ENCODE results near the gene CLC. TPM values are rescaled to one million over a fixed set of nuclear protein-coding genes. Genes with fewer than 3 reads are reported as not detected.

Gene CLC
- total and polyA plus RNA-seq, 3 experiments from 2014 or later: 0.84 TPM; not detected in 2

- peaks cover 4 to 15% of the 10 kb centered on the region in 2 donors for H3K27me3 Mint-ChIP-seq
- H3K4me1 Mint-ChIP-seq: no peaks in the 10 kb centered on the region
- peaks cover 0 to 4% (median 0%) of the 10 kb centered on the region in 3 donors for H3K36me3 Mint-ChIP-seq
- H3K4me1 ChIP-seq (ENCODE audit: insufficient read depth, low read length): no peaks in the 10 kb centered on the region
- no peak overlapping the region for H3K27ac ChIP-seq (ENCODE audit: low read depth, low read length)
- H3K27me3 ChIP-seq (ENCODE audit: insufficient read depth, low read length, poor library complexity, severe bottlenecking): no peaks in the 10 kb centered on the region
- DNase-seq: no peak
- ChIA-PET CTCF (no interaction called here), POLR2A (no interaction called here)
- no peaks in the 10 kb centered on the region for H3K36me3 ChIP-seq (ENCODE audit: insufficient read depth, low read length)
- no peak overlapping the region for H3K4me3 ChIP-seq (ENCODE audit: low read length)
- no peak overlapping the region for H3K27ac Mint-ChIP-seq
- peak overlapping the region in 1 of 7 donors; percentile 16 for H3K4me3 Mint-ChIP-seq
- no peaks in the 10 kb centered on the region for H3K9me3 ChIP-seq (ENCODE audit: low read length)
- peaks cover 3 to 11% (median 6%) of the 10 kb centered on the region in 5 donors for H3K9me3 Mint-ChIP-seq
Observed at GRCh38 chr19:39686739-39687138, 51.1 kb downstream of the CLC start.

GRCh38 chr19:39684267-39684666 lies 53.6 kb downstream of the CLC start:
- no peak overlapping the region for H3K27ac Mint-ChIP-seq
- no peaks in the 10 kb centered on the region for H3K36me3 Mint-ChIP-seq
- H3K27me3 ChIP-seq (ENCODE audit: insufficient read depth, low read length, poor library complexity, severe bottlenecking): no peaks in the 10 kb centered on the region
- peaks cover 9 to 12% (median 12%) of the 10 kb centered on the region in 3 donors for H3K4me1 Mint-ChIP-seq
- H3K4me3 ChIP-seq (ENCODE audit: low read length): no peak overlapping the region
- no peak overlapping the region for H3K4me3 Mint-ChIP-seq
- no peaks in the 10 kb centered on the region for H3K9me3 ChIP-seq (ENCODE audit: low read length)
- no peak for DNase-seq
- H3K27me3 Mint-ChIP-seq: peaks cover 4 to 15% of the 10 kb centered on the region in 2 donors
- peaks cover 0 to 9% (median 2%) of the 10 kb centered on the region in 5 donors for H3K9me3 Mint-ChIP-seq
- CTCF ChIA-PET: interaction anchor here (0.6 kb wide), 1 partner anchor 244 kb away, joined by 3 read pairs; no protein-coding TSS in a partner anchor
- H3K27ac ChIP-seq (ENCODE audit: low read depth, low read length): no peak overlapping the region
- no peaks in the 10 kb centered on the region for H3K36me3 ChIP-seq (ENCODE audit: insufficient read depth, low read length)
- POLR2A ChIA-PET: no interaction called here
- H3K4me1 ChIP-seq (ENCODE audit: insufficient read depth, low read length): peaks cover 11% of the 10 kb centered on the region

GRCh38 chr19:39681416-39681815 lies 56.4 kb downstream of the CLC start:
- no peaks in the 10 kb centered on the region for H3K36me3 Mint-ChIP-seq
- ChIA-PET CTCF (no interaction called here), POLR2A (no interaction called here)
- Histone ChIP-seq H3K9me3 (ENCODE audit: low read length) (no peaks in the 10 kb centered on the region), H3K4me1 (ENCODE audit: insufficient read depth, low read length) (peaks cover 24% of the 10 kb centered on the region), H3K36me3 (ENCODE audit: insufficient read depth, low read length) (no peaks in the 10 kb centered on the region), H3K27ac (ENCODE audit: low read depth, low read length) (no peak overlapping the region), H3K4me3 (ENCODE audit: low read length) (no peak overlapping the region), H3K27me3 (ENCODE audit: insufficient read depth, low read length, poor library complexity, severe bottlenecking) (no peaks in the 10 kb centered on the region)
- no peaks in the 10 kb centered on the region for H3K9me3 Mint-ChIP-seq
- no peak for DNase-seq
- no peak overlapping the region for H3K27ac Mint-ChIP-seq
- no peak overlapping the region for H3K4me3 Mint-ChIP-seq
- peaks cover 21 to 27% (median 25%) of the 10 kb centered on the region in 3 donors for H3K4me1 Mint-ChIP-seq
- peaks cover 0 to 8% of the 10 kb centered on the region in 2 donors for H3K27me3 Mint-ChIP-seq

Other genes with a start within 250 kb of the CLC start
- 1 to 10 TPM in 1 of 2 experiments, under 1 TPM in 1; 0.92 to 1.4 TPM for gene DLL3, start 239.1 kb downstream of the CLC start, total RNA-seq
- gene DLL3, start 239.1 kb downstream of the CLC start, polyA plus RNA-seq: 0.25 TPM
- gene SELENOV, start 222.9 kb downstream of the CLC start, total RNA-seq: not detected
- gene SELENOV, start 222.9 kb downstream of the CLC start, polyA plus RNA-seq: not detected
- gene EID2B, start 205.2 kb downstream of the CLC start, total RNA-seq: 1 to 10 TPM; 3.4 to 3.7 TPM
- 8.5 TPM for gene EID2B, start 205.2 kb downstream of the CLC start, polyA plus RNA-seq
- gene EID2, start 197.9 kb downstream of the CLC start, total RNA-seq: 10 to 100 TPM; 14.0 to 15.4 TPM
- 29.2 TPM for gene EID2, start 197.9 kb downstream of the CLC start, polyA plus RNA-seq
- not detected for gene LGALS13, start 135.5 kb downstream of the CLC start, total RNA-seq
- not detected for gene LGALS13, start 135.5 kb downstream of the CLC start, polyA plus RNA-seq
- gene LGALS16, start 82.1 kb downstream of the CLC start, total RNA-seq: not detected
- gene LGALS16, start 82.1 kb downstream of the CLC start, polyA plus RNA-seq: not detected
- gene LGALS14, start 33.5 kb downstream of the CLC start, total RNA-seq: not detected
- not detected for gene LGALS14, start 33.5 kb downstream of the CLC start, polyA plus RNA-seq
- gene LEUTX, start 40.8 kb upstream of the CLC start, total RNA-seq: not detected
- not detected for gene LEUTX, start 40.8 kb upstream of the CLC start, polyA plus RNA-seq
- gene DYRK1B, start 96.1 kb upstream of the CLC start, total RNA-seq: 1 to 10 TPM; 7.9 to 9.1 TPM
- 15.3 TPM for gene DYRK1B, start 96.1 kb upstream of the CLC start, polyA plus RNA-seq
- gene FBL, start 108.3 kb upstream of the CLC start, total RNA-seq: 100 to 1,000 TPM; 661 to 682 TPM
- gene FBL, start 108.3 kb upstream of the CLC start, polyA plus RNA-seq: 182 TPM
- 1 to 10 TPM; 7.0 to 7.9 TPM for gene FCGBP, start 196.6 kb upstream of the CLC start, total RNA-seq
- gene FCGBP, start 196.6 kb upstream of the CLC start, polyA plus RNA-seq: 2.7 TPM
- 100 to 1,000 TPM; 170 to 179 TPM for gene PSMC4, start 233.1 kb upstream of the CLC start, total RNA-seq
- gene PSMC4, start 233.1 kb upstream of the CLC start, polyA plus RNA-seq: 114 TPM

Measured in CD8-positive, alpha-beta memory T cell (primary cell).